ENCODE data around the gene CEP85L.

CEP85L gene

DNA sequence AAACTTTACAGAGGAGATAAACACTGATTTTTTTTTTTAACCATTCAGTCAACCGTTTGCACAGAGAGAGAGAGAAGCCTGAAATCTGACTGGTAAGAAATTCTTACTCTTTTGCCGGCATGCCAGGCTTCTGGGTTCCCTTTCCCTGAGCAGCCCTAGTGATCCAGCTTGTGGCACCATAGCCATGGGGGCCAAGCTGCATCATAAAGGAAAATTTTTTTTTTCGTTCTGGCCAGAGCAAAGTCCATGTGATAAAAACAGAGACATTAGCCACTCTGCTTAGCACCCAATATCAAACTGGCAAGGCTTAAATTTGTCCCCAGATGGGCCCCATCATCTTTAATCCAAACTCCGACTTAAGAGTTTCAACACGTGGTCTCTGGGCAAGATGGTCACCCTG is 44.5 kb downstream of the CEP85L start:
- TF ChIP-seq TAF1 (IDR thresholded peaks at IDR 0.05; ENCODE audit: low read depth, low read length): no peak
- TF ChIP-seq POU2F2 (IDR thresholded peaks at IDR 0.05; ENCODE audit: low read depth, low read length): no peak
- no peak for TF ChIP-seq SPI1 (IDR thresholded peaks at IDR 0.05; ENCODE audit: low read depth, low read length)
- TF ChIP-seq POLR2AphosphoS5 (IDR thresholded peaks at IDR 0.05; ENCODE audit: low read depth, low read length): no peak
- TF ChIP-seq PAX5 (IDR thresholded peaks at IDR 0.05; ENCODE audit: insufficient read depth, low read length, severe bottlenecking): no peak
- TF ChIP-seq POLR2A (IDR thresholded peaks at IDR 0.05; ENCODE audit: low read depth, low read length): no peak
- DNase-seq (ENCODE audit: insufficient read length, low spot score): no peak
- FAIRE-seq: no peak

GRCh38 chr6:118606268-118606667 is 45.1 kb downstream of the CEP85L start:
- peak; percentile 18; the same call in 1 of the 2 replicates for TF ChIP-seq SPI1 (IDR thresholded peaks at IDR 0.05; ENCODE audit: low read depth, low read length)
- TF ChIP-seq TAF1 (IDR thresholded peaks at IDR 0.05; ENCODE audit: low read depth, low read length): no peak
- no peak for TF ChIP-seq POLR2AphosphoS5 (IDR thresholded peaks at IDR 0.05; ENCODE audit: low read depth, low read length)
- no peak for DNase-seq (ENCODE audit: insufficient read length, low spot score)
- FAIRE-seq: no peak

GRCh38 chr6:118603372-118603771 is 48.0 kb downstream of the CEP85L start:
- TF ChIP-seq POU2F2 (IDR thresholded peaks at IDR 0.05; ENCODE audit: low read depth, low read length) (no peak), TAF1 (IDR thresholded peaks at IDR 0.05; ENCODE audit: low read depth, low read length) (no peak), POLR2A (IDR thresholded peaks at IDR 0.05; ENCODE audit: low read depth, low read length) (no peak), SPI1 (IDR thresholded peaks at IDR 0.05; ENCODE audit: low read depth, low read length) (no peak), PAX5 (IDR thresholded peaks at IDR 0.05; ENCODE audit: insufficient read depth, low read length, severe bottlenecking) (no peak), POLR2AphosphoS5 (IDR thresholded peaks at IDR 0.05; ENCODE audit: low read depth, low read length) (no peak)
- FAIRE-seq: no peak

DNA sequence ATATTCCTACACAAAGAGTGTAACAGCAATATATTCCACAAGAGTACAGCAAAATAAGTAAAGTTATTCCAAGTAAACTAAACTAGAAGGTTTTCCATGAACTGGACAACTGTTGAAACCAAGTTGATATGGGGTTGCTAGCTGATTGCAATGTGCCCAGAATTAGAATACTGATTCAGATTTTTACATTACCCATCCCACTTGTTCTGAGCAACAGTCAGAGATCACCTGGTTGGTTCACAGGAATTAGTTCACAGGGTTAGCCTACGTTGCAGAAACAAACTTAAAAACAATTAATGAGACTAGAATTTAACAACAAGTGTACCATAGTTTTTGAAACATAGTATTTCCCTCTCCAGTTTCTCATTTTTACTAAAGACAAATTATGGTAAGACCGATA is 49.1 kb downstream of the CEP85L start:
- FAIRE-seq: no peak
- no peak for DNase-seq (ENCODE audit: insufficient read length, low spot score)
- TF ChIP-seq TAF1 (IDR thresholded peaks at IDR 0.05; ENCODE audit: low read depth, low read length) (no peak), POU2F2 (IDR thresholded peaks at IDR 0.05; ENCODE audit: low read depth, low read length) (no peak)

More at GRCh38 chr6:118603372-118603771, 48.0 kb downstream of the CEP85L start:
- no peak for DNase-seq (ENCODE audit: insufficient read length, low spot score)

DNA sequence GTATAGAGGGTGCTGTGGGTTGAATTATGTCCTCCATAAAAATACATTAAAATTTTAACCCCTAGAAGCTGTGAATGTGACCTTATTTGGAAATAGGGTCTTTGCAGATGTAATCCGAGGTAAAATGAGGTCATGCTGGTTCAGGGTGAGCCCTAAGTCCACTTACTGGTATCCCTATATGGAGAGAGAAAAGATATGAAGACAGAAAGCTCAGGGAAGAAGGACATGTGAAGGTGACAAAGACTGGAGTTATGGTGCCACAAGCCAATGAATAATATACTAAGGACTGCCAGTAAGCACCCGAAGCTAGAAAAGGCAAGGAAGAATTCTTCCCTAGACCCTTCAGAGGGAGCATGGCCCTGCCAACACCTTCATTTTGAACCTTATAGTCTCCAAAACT is 53.1 kb downstream of the CEP85L start:
- FAIRE-seq (no peak), DNase-seq (ENCODE audit: insufficient read length, low spot score) (no peak)
- TF ChIP-seq SPI1 (IDR thresholded peaks at IDR 0.05; ENCODE audit: low read depth, low read length) (no peak), TAF1 (IDR thresholded peaks at IDR 0.05; ENCODE audit: low read depth, low read length) (no peak), PAX5 (IDR thresholded peaks at IDR 0.05; ENCODE audit: insufficient read depth, low read length, severe bottlenecking) (no peak), POLR2AphosphoS5 (IDR thresholded peaks at IDR 0.05; ENCODE audit: low read depth, low read length) (no peak), POU2F2 (IDR thresholded peaks at IDR 0.05; ENCODE audit: low read depth, low read length) (no peak), POLR2A (IDR thresholded peaks at IDR 0.05; ENCODE audit: low read depth, low read length) (no peak)

DNA sequence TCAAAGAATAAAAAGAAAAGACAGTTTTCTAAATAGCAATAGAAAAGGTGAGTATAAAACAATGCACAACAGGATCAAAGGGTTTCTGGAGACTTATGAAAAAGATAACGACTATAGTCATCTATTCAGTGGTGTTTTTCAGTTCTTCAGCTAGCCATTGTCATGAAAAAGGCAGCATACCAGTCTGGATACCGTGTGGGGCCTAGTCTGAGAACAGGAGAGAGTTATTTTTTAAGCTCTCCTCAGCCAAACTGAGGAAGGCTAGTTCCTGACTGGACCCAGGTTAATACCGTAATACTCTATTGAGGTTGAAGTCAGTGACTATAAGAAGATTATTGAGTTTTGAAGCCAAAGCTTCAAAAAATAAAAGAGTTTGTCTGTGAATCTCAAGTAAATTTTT is 53.8 kb downstream of the CEP85L start:
- FAIRE-seq: no peak
- DNase-seq (ENCODE audit: insufficient read length, low spot score): no peak
- no peak for TF ChIP-seq SPI1 (IDR thresholded peaks at IDR 0.05; ENCODE audit: low read depth, low read length)
- TF ChIP-seq POU2F2 (IDR thresholded peaks at IDR 0.05; ENCODE audit: low read depth, low read length): no peak
- no peak for TF ChIP-seq POLR2AphosphoS5 (IDR thresholded peaks at IDR 0.05; ENCODE audit: low read depth, low read length)
- TF ChIP-seq TAF1 (IDR thresholded peaks at IDR 0.05; ENCODE audit: low read depth, low read length): no peak
- TF ChIP-seq PAX5 (IDR thresholded peaks at IDR 0.05; ENCODE audit: insufficient read depth, low read length, severe bottlenecking): no peak
- TF ChIP-seq POLR2A (IDR thresholded peaks at IDR 0.05; ENCODE audit: low read depth, low read length): no peak

GRCh38 chr6:118596774-118597320 is 54.5 kb downstream of the CEP85L start:
- TF ChIP-seq PAX5 (IDR thresholded peaks at IDR 0.05; ENCODE audit: insufficient read depth, low read length, severe bottlenecking): no peak
- TF ChIP-seq TAF1 (IDR thresholded peaks at IDR 0.05; ENCODE audit: low read depth, low read length): no peak
- no peak for TF ChIP-seq POLR2AphosphoS5 (IDR thresholded peaks at IDR 0.05; ENCODE audit: low read depth, low read length)
- TF ChIP-seq POLR2A (IDR thresholded peaks at IDR 0.05; ENCODE audit: low read depth, low read length): no peak
- no peak for TF ChIP-seq POU2F2 (IDR thresholded peaks at IDR 0.05; ENCODE audit: low read depth, low read length)
- no peak for TF ChIP-seq SPI1 (IDR thresholded peaks at IDR 0.05; ENCODE audit: low read depth, low read length)
- FAIRE-seq: no peak

GRCh38 chr6:118594877-118595276 is 56.5 kb downstream of the CEP85L start:
- TF ChIP-seq SPI1 (IDR thresholded peaks at IDR 0.05; ENCODE audit: low read depth, low read length): no peak
- FAIRE-seq: no peak
- no peak for DNase-seq (ENCODE audit: insufficient read length, low spot score)

More at GRCh38 chr6:118596774-118597320, 54.5 kb downstream of the CEP85L start:
- DNase-seq (ENCODE audit: insufficient read length, low spot score): no peak

GRCh38 chr6:118591897-118592296 is 59.5 kb downstream of the CEP85L start:
- FAIRE-seq: no peak
- no peak for DNase-seq (ENCODE audit: insufficient read length, low spot score)
- TF ChIP-seq TAF1 (IDR thresholded peaks at IDR 0.05; ENCODE audit: low read depth, low read length) (no peak), POLR2AphosphoS5 (IDR thresholded peaks at IDR 0.05; ENCODE audit: low read depth, low read length) (no peak), POLR2A (IDR thresholded peaks at IDR 0.05; ENCODE audit: low read depth, low read length) (no peak), SPI1 (IDR thresholded peaks at IDR 0.05; ENCODE audit: low read depth, low read length) (no peak), POU2F2 (IDR thresholded peaks at IDR 0.05; ENCODE audit: low read depth, low read length) (no peak), PAX5 (IDR thresholded peaks at IDR 0.05; ENCODE audit: insufficient read depth, low read length, severe bottlenecking) (no peak)

- DNase-seq (ENCODE audit: insufficient read length, low spot score): no peak
- no peak for FAIRE-seq
- TF ChIP-seq POLR2AphosphoS5 (IDR thresholded peaks at IDR 0.05; ENCODE audit: low read depth, low read length) (no peak), SPI1 (IDR thresholded peaks at IDR 0.05; ENCODE audit: low read depth, low read length) (no peak), TAF1 (IDR thresholded peaks at IDR 0.05; ENCODE audit: low read depth, low read length) (no peak), PAX5 (IDR thresholded peaks at IDR 0.05; ENCODE audit: insufficient read depth, low read length, severe bottlenecking) (no peak), POLR2A (IDR thresholded peaks at IDR 0.05; ENCODE audit: low read depth, low read length) (no peak), POU2F2 (IDR thresholded peaks at IDR 0.05; ENCODE audit: low read depth, low read length) (no peak)
Measured at GRCh38 chr6:118589649-118590365, 61.6 kb downstream of the CEP85L start.
